Spleen (tissue), 7 donors: ENCODE measurements around the gene TRAF1.
"Not testable (repeated sequence)": the region's sequence is repeated elsewhere in the genome, so short reads cannot be mapped to it uniquely, and the experiment has no call there.

Source experiments
- CTCF ChIP-seq, 11 experiments: fragments of 200-600 bp in 7 of 11; fragments of 450-650 bp in 4 of 11; sonication (generic) in 4 of 11; IDR thresholded peaks in 8 of 11; conservative IDR thresholded peaks in 3 of 11; 1 replicate in 7 of 11; 2 replicates in 4 of 11; pipeline versions ENCODE4 v1.4.0 to v1.8.0; 2016 to 2021; ENCODE audit warnings: antibody characterized with exemption in 11 of 11, inconsistent platforms in 4 of 11, mild to moderate bottlenecking in 1 of 11
- POLR2A ChIP-seq, 3 donors: fragments of 450-650 bp; IDR thresholded peaks; one replicate each; pipeline ENCODE4 v1.5.1; 2017; ENCODE audit warnings: antibody characterized with exemption in 3 of 3, mild to moderate bottlenecking in 1 of 3
- POLR2AphosphoS5 ChIP-seq, 3 donors: sonication (generic); formaldehyde crosslinking; IDR thresholded peaks; one replicate each; pipeline ENCODE4 v1.5.1; 2017; ENCODE audit warnings: antibody characterized with exemption in 3 of 3
- donor health status: DM: no; HTN: no; CAD: no; lungs with moderate emphysema.
- donor health status: DM: no; HTN: no; CAD: no.
- donor health status: DM: no; HTN: no; CAD: no.

- not testable (repeated sequence) for TF ChIP-seq CTCF (IDR thresholded peaks at IDR 0.05 in 8 of 11, conservative IDR thresholded peaks at IDR 0.05 in 3 of 11); POLR2A (IDR thresholded peaks at IDR 0.05); POLR2AphosphoS5 (IDR thresholded peaks at IDR 0.05)
Observed at GRCh38 chr9:120971471-120971870, 44.9 kb upstream of the TRAF1 start.
